ENCODE data around the gene CDH13.
A peak's percentile ranks its signal among the peaks of the same experiment; 100 is the strongest.

CDH13 gene

GRCh38 chr16:83629836-83630235 is 1003.1 kb downstream of the CDH13 start:
- no peak overlapping the region for H3K4me3 ChIP-seq (ENCODE audit: low read depth in 1 of 5, low read length in 5 of 5)
- peaks cover 0 to 4% (median 0%) of the 10 kb centered on the region in 5 donors for H3K36me3 ChIP-seq (ENCODE audit: control insufficient read depth in 5 of 5, insufficient read depth in 5 of 5, low read length in 5 of 5)
- H3K9me3 ChIP-seq (ENCODE audit: control insufficient read depth in 5 of 5, low read length in 5 of 5) = no peaks in the 10 kb centered on the region
- H3K4me1 ChIP-seq (ENCODE audit: control insufficient read depth in 5 of 5, insufficient read depth in 5 of 5, low read length in 5 of 5) = no peaks in the 10 kb centered on the region
- H3K27me3 ChIP-seq (ENCODE audit: control insufficient read depth in 5 of 5, insufficient read depth in 4 of 5, low read length in 5 of 5) = peaks cover 0 to 3% (median 0%) of the 10 kb centered on the region in 5 donors
- no peak overlapping the region for H3K9ac ChIP-seq (ENCODE audit: low read length in 5 of 5)
- H3K27ac ChIP-seq (ENCODE audit: low read depth, low read length) = no peak overlapping the region

DNA sequence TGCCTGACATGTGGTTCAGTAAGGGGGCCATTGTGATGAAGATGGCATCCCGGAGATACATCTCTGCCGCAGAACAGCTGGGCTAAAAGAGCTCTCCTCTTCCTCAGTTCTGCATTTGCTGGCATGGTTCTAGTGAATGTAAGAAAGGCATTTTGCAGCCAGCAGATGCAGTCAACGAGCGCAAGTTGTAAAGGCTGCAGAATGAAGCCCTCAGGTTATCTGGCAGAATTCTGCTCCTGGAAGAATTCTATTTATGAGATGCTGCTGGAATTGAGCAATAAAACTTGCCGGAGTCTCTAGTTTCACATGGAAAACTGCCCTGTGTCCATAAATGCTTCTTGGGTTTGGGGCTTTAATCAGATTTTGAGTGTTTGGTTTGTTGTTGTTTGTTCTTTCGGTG is 1004.2 kb downstream of the CDH13 start:
- no peaks in the 10 kb centered on the region for H3K4me1 ChIP-seq (ENCODE audit: control insufficient read depth in 5 of 5, insufficient read depth in 5 of 5, low read length in 5 of 5)
- no peaks in the 10 kb centered on the region for H3K36me3 ChIP-seq (ENCODE audit: control insufficient read depth in 5 of 5, insufficient read depth in 5 of 5, low read length in 5 of 5)
- no peak overlapping the region for H3K9ac ChIP-seq (ENCODE audit: low read length in 5 of 5)
- H3K9me3 ChIP-seq (ENCODE audit: control insufficient read depth in 5 of 5, low read length in 5 of 5) = no peaks in the 10 kb centered on the region
- H3K27me3 ChIP-seq (ENCODE audit: control insufficient read depth in 5 of 5, insufficient read depth in 4 of 5, low read length in 5 of 5) = peaks cover 0 to 3% (median 0%) of the 10 kb centered on the region in 5 donors
- no peak overlapping the region for H3K27ac ChIP-seq (ENCODE audit: low read depth, low read length)
- H3K4me3 ChIP-seq (ENCODE audit: low read depth in 1 of 5, low read length in 5 of 5) = no peak overlapping the region

DNA sequence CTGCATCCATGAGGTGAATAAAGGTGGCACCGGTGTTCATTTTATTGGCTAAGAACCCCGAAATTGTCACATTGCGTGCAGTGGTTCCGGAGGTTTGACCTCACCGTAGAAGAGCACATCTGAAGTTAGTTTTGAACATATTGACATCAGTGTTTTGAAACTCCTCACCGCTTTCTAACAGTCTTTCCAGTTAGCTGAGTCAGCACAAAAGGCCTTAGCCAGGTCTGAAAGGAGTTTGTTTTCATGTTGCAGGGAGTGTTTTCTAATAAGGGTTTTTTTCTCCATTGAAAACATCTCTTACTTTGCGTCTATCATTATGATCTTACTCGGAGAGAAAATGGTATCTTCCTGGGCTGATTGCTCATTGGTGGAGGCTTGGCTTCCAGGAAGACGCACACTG is 1006.5 kb downstream of the CDH13 start:
- no peak overlapping the region for H3K4me3 ChIP-seq (ENCODE audit: low read depth in 1 of 5, low read length in 5 of 5)
- no peaks in the 10 kb centered on the region for H3K9me3 ChIP-seq (ENCODE audit: control insufficient read depth in 5 of 5, low read length in 5 of 5)
- no peaks in the 10 kb centered on the region for H3K36me3 ChIP-seq (ENCODE audit: control insufficient read depth in 5 of 5, insufficient read depth in 5 of 5, low read length in 5 of 5)
- H3K27ac ChIP-seq (ENCODE audit: low read depth, low read length) = no peak overlapping the region
- no peaks in the 10 kb centered on the region for H3K4me1 ChIP-seq (ENCODE audit: control insufficient read depth in 5 of 5, insufficient read depth in 5 of 5, low read length in 5 of 5)
- H3K27me3 ChIP-seq (ENCODE audit: control insufficient read depth in 5 of 5, insufficient read depth in 4 of 5, low read length in 5 of 5) = no peaks in the 10 kb centered on the region
- H3K9ac ChIP-seq (ENCODE audit: low read length in 5 of 5) = no peak overlapping the region

DNA sequence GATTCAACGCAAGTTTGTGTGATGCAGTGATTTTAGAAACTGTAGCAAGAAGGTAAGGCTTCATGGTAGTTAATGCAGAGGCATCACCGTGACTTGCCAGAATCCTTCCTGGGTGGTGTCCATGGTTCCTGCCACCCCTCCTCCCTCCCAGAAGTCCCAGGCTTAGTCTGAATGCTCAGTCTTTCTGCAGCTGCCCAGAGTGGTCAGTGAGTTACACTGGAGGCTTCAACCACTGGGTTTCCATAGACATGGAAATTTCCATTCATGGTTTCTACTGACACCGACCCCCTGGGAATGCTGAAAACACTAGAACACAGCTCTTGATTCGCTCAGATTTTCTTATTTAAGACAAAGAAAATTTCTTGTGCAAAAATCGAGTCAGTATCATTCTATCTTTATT is 1021.6 kb downstream of the CDH13 start:
- Histone ChIP-seq H3K4me1 (ENCODE audit: control insufficient read depth in 5 of 5, insufficient read depth in 5 of 5, low read length in 5 of 5) (peaks cover 0 to 5% (median 0%) of the 10 kb centered on the region in 5 donors), H3K9me3 (ENCODE audit: control insufficient read depth in 5 of 5, low read length in 5 of 5) (peaks cover 0 to 2% (median 0%) of the 10 kb centered on the region in 5 donors), H3K36me3 (ENCODE audit: control insufficient read depth in 5 of 5, insufficient read depth in 5 of 5, low read length in 5 of 5) (no peaks in the 10 kb centered on the region), H3K4me3 (ENCODE audit: low read depth in 1 of 5, low read length in 5 of 5) (no peak overlapping the region), H3K9ac (ENCODE audit: low read length in 5 of 5) (no peak overlapping the region), H3K27ac (ENCODE audit: low read depth, low read length) (no peak overlapping the region), H3K27me3 (ENCODE audit: control insufficient read depth in 5 of 5, insufficient read depth in 4 of 5, low read length in 5 of 5) (no peaks in the 10 kb centered on the region)

DNA sequence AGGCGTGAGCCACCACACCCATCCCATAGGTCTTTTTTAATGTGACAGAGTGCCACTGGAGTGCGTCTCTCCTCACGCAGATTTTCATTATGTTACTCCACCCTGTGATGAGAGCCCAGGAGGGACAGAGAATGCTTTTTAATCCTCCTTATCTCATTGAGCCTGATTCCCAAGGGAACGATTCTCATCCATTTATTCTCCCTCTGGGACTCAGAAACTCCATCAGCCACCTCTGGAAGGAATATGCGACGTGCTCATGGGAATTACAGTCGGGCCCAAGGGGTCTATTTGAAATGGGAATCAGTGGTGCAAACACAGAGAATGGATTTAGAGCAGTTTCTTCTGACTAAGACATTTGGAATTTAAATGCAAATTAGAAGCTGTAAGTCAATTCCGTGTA is 1025.1 kb downstream of the CDH13 start:
- no peak overlapping the region for H3K9ac ChIP-seq (ENCODE audit: low read length in 5 of 5)

GRCh38 chr16:83652943-83653342 is 1026.2 kb downstream of the CDH13 start:
- peaks cover 0 to 5% (median 0%) of the 10 kb centered on the region in 5 donors for H3K4me1 ChIP-seq (ENCODE audit: control insufficient read depth in 5 of 5, insufficient read depth in 5 of 5, low read length in 5 of 5)
- no peak overlapping the region for H3K9ac ChIP-seq (ENCODE audit: low read length in 5 of 5)
- peaks cover 0 to 4% (median 0%) of the 10 kb centered on the region in 5 donors for H3K27me3 ChIP-seq (ENCODE audit: control insufficient read depth in 5 of 5, insufficient read depth in 4 of 5, low read length in 5 of 5)
- no peak overlapping the region for H3K27ac ChIP-seq (ENCODE audit: low read depth, low read length)
- H3K4me3 ChIP-seq (ENCODE audit: low read depth in 1 of 5, low read length in 5 of 5) = peak overlapping the region in 1 of 5 donors; percentile 2
- no peaks in the 10 kb centered on the region for H3K9me3 ChIP-seq (ENCODE audit: control insufficient read depth in 5 of 5, low read length in 5 of 5)
- H3K36me3 ChIP-seq (ENCODE audit: control insufficient read depth in 5 of 5, insufficient read depth in 5 of 5, low read length in 5 of 5) = no peaks in the 10 kb centered on the region

More for the DNA sequence above, 1025.1 kb downstream of the CDH13 start:
- Histone ChIP-seq H3K36me3 (ENCODE audit: control insufficient read depth in 5 of 5, insufficient read depth in 5 of 5, low read length in 5 of 5) (no peaks in the 10 kb centered on the region), H3K4me3 (ENCODE audit: low read depth in 1 of 5, low read length in 5 of 5) (no peak overlapping the region), H3K27ac (ENCODE audit: low read depth, low read length) (no peak overlapping the region), H3K9me3 (ENCODE audit: control insufficient read depth in 5 of 5, low read length in 5 of 5) (no peaks in the 10 kb centered on the region), H3K4me1 (ENCODE audit: control insufficient read depth in 5 of 5, insufficient read depth in 5 of 5, low read length in 5 of 5) (peaks cover 0 to 5% (median 0%) of the 10 kb centered on the region in 5 donors), H3K27me3 (ENCODE audit: control insufficient read depth in 5 of 5, insufficient read depth in 4 of 5, low read length in 5 of 5) (peaks cover 0 to 2% (median 0%) of the 10 kb centered on the region in 5 donors)

GRCh38 chr16:83653785-83654184 is 1027.0 kb downstream of the CDH13 start:
- H3K27ac ChIP-seq (ENCODE audit: low read depth, low read length) = no peak overlapping the region
- no peak overlapping the region for H3K9ac ChIP-seq (ENCODE audit: low read length in 5 of 5)
- peaks cover 0 to 4% (median 0%) of the 10 kb centered on the region in 5 donors for H3K27me3 ChIP-seq (ENCODE audit: control insufficient read depth in 5 of 5, insufficient read depth in 4 of 5, low read length in 5 of 5)
- H3K9me3 ChIP-seq (ENCODE audit: control insufficient read depth in 5 of 5, low read length in 5 of 5) = no peaks in the 10 kb centered on the region
- no peak overlapping the region for H3K4me3 ChIP-seq (ENCODE audit: low read depth in 1 of 5, low read length in 5 of 5)
- no peaks in the 10 kb centered on the region for H3K36me3 ChIP-seq (ENCODE audit: control insufficient read depth in 5 of 5, insufficient read depth in 5 of 5, low read length in 5 of 5)
- H3K4me1 ChIP-seq (ENCODE audit: control insufficient read depth in 5 of 5, insufficient read depth in 5 of 5, low read length in 5 of 5) = peaks cover 0 to 5% (median 0%) of the 10 kb centered on the region in 5 donors

DNA sequence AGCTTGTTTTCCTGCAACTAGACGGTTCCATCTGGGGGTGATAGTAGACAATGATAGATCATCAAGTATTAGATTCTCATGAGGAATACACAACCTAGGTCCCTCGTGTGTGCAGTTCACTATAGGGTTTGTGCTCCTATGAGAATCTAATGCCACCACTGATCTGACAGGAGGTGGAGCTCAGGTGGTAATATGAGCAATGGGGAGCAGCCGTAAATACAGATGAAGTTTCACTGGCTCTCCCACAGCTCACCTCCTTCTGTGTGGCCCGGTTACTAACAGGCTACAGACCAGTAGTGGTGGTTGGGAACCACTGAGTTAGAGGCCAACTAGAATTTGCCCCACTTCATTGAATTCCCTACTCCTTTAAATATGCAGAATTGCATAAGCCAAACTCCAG is 1033.5 kb downstream of the CDH13 start:
- peaks cover 0 to 4% (median 0%) of the 10 kb centered on the region in 5 donors for H3K27me3 ChIP-seq (ENCODE audit: control insufficient read depth in 5 of 5, insufficient read depth in 4 of 5, low read length in 5 of 5)
- no peaks in the 10 kb centered on the region for H3K36me3 ChIP-seq (ENCODE audit: control insufficient read depth in 5 of 5, insufficient read depth in 5 of 5, low read length in 5 of 5)
- H3K9me3 ChIP-seq (ENCODE audit: control insufficient read depth in 5 of 5, low read length in 5 of 5) = peaks cover 3 to 11% (median 4%) of the 10 kb centered on the region in 5 donors
- no peak overlapping the region for H3K27ac ChIP-seq (ENCODE audit: low read depth, low read length)
- no peak overlapping the region for H3K4me3 ChIP-seq (ENCODE audit: low read depth in 1 of 5, low read length in 5 of 5)
- no peak overlapping the region for H3K9ac ChIP-seq (ENCODE audit: low read length in 5 of 5)
- H3K4me1 ChIP-seq (ENCODE audit: control insufficient read depth in 5 of 5, insufficient read depth in 5 of 5, low read length in 5 of 5) = no peaks in the 10 kb centered on the region

DNA sequence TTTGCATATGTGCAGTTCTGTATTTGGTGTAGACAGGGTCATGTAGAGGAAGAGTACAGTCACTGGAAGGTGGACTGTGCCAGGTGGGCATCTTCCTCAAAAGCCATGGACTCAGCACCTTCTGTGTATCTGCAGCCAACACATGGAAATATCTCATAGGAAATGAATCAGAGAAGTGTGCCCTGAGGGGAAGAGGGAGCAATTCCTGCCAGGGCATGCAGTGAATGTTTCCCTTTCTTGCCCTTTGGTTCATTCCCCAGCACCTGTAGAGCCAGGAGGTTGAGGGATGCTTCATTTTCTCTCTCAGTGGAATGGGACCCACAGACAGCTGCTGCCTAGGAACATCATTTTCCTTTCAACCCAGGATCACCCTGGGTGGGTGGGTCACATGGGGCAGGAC is 1034.9 kb downstream of the CDH13 start:
- Histone ChIP-seq H3K9ac (ENCODE audit: low read length in 5 of 5) (no peak overlapping the region), H3K27me3 (ENCODE audit: control insufficient read depth in 5 of 5, insufficient read depth in 4 of 5, low read length in 5 of 5) (peaks cover 0 to 4% (median 0%) of the 10 kb centered on the region in 5 donors), H3K27ac (ENCODE audit: low read depth, low read length) (no peak overlapping the region), H3K36me3 (ENCODE audit: control insufficient read depth in 5 of 5, insufficient read depth in 5 of 5, low read length in 5 of 5) (no peaks in the 10 kb centered on the region), H3K4me3 (ENCODE audit: low read depth in 1 of 5, low read length in 5 of 5) (no peak overlapping the region), H3K4me1 (ENCODE audit: control insufficient read depth in 5 of 5, insufficient read depth in 5 of 5, low read length in 5 of 5) (no peaks in the 10 kb centered on the region), H3K9me3 (ENCODE audit: control insufficient read depth in 5 of 5, low read length in 5 of 5) (peaks cover 3 to 11% (median 4%) of the 10 kb centered on the region in 5 donors)

GRCh38 chr16:83666449-83666848 is 1039.7 kb downstream of the CDH13 start:
- no peak overlapping the region for H3K4me3 ChIP-seq (ENCODE audit: low read depth in 1 of 5, low read length in 5 of 5)
- no peak overlapping the region for H3K9ac ChIP-seq (ENCODE audit: low read length in 5 of 5)
- no peaks in the 10 kb centered on the region for H3K4me1 ChIP-seq (ENCODE audit: control insufficient read depth in 5 of 5, insufficient read depth in 5 of 5, low read length in 5 of 5)
- peaks cover 6 to 19% (median 11%) of the 10 kb centered on the region in 5 donors for H3K9me3 ChIP-seq (ENCODE audit: control insufficient read depth in 5 of 5, low read length in 5 of 5)
- no peak overlapping the region for H3K27ac ChIP-seq (ENCODE audit: low read depth, low read length)
- H3K27me3 ChIP-seq (ENCODE audit: control insufficient read depth in 5 of 5, insufficient read depth in 4 of 5, low read length in 5 of 5) = no peaks in the 10 kb centered on the region
- H3K36me3 ChIP-seq (ENCODE audit: control insufficient read depth in 5 of 5, insufficient read depth in 5 of 5, low read length in 5 of 5) = peaks cover 0 to 3% (median 0%) of the 10 kb centered on the region in 5 donors
